LHCN-M2 (cell line): ENCODE data around the gene PDGFD. TPM values are rescaled to one million over a fixed set of nuclear protein-coding genes. Genes with fewer than 3 reads are reported as not detected.

Experiments used
- DNase-seq: peaks from one replicate; pipeline ENCODE4 v3.0.0-alpha.2; 2012; ENCODE audit warnings: low read depth
- total RNA-seq: library from RNA; depleted of rRNA; stranded (reverse); fragments of >200 nt; gene quantifications from 2 replicates; pipeline ENCODE4 v1.2.3, GENCODE V29; 2014

The PDGFD gene
- total RNA-seq, 1 experiment from 2014 or later, result under 0.01 TPM

GRCh38 chr11:104146421-104146820 is 17.5 kb downstream of the PDGFD start:
- DNase-seq, result no peak

GRCh38 chr11:104145062-104145461 is 18.9 kb downstream of the PDGFD start:
- DNase-seq, result no peak

- no peak for DNase-seq
Measured at GRCh38 chr11:104142698-104143097, 21.2 kb downstream of the PDGFD start.

GRCh38 chr11:104136861-104137260 is 27.1 kb downstream of the PDGFD start:
- no peak for DNase-seq

- peak; percentile 7 for DNase-seq
Measured at GRCh38 chr11:104134745-104135144, 29.2 kb downstream of the PDGFD start.

GRCh38 chr11:104130161-104130560 is 33.8 kb downstream of the PDGFD start:
- no peak for DNase-seq

- DNase-seq, result no peak
Measured at GRCh38 chr11:104129145-104129544, 34.8 kb downstream of the PDGFD start.

GRCh38 chr11:104127828-104128227 is 36.1 kb downstream of the PDGFD start:
- DNase-seq, result peak; percentile 47

- no peak for DNase-seq
Measured at GRCh38 chr11:104126464-104126863, 37.5 kb downstream of the PDGFD start.

GRCh38 chr11:104124979-104125378 is 39.0 kb downstream of the PDGFD start:
- no peak for DNase-seq

- no peak for DNase-seq
Measured at GRCh38 chr11:104122836-104123235, 41.1 kb downstream of the PDGFD start.

GRCh38 chr11:104122011-104122635 is 41.8 kb downstream of the PDGFD start:
- DNase-seq, result no peak

- DNase-seq, result no peak
Measured at GRCh38 chr11:104120493-104121137, 43.3 kb downstream of the PDGFD start.

- DNase-seq, result no peak
Measured at GRCh38 chr11:104118105-104118744, 45.7 kb downstream of the PDGFD start.

GRCh38 chr11:104113541-104113940 is 50.4 kb downstream of the PDGFD start:
- no peak for DNase-seq

- no peak for DNase-seq
Measured at GRCh38 chr11:104106136-104106754, 57.7 kb downstream of the PDGFD start.

GRCh38 chr11:104105155-104105554 is 58.8 kb downstream of the PDGFD start:
- peak; percentile 23 for DNase-seq

GRCh38 chr11:104104664-104105063 is 59.3 kb downstream of the PDGFD start:
- DNase-seq, result no peak

- DNase-seq, result no peak
Measured at GRCh38 chr11:104104201-104104600, 59.7 kb downstream of the PDGFD start.

GRCh38 chr11:104098555-104098954 is 65.4 kb downstream of the PDGFD start:
- peak; percentile 5 for DNase-seq

- DNase-seq, result no peak
Measured at GRCh38 chr11:104098132-104098531, 65.8 kb downstream of the PDGFD start.

GRCh38 chr11:104096900-104097299 is 67.0 kb downstream of the PDGFD start:
- DNase-seq, result no peak

- no peak for DNase-seq
Measured at GRCh38 chr11:104095791-104096190, 68.2 kb downstream of the PDGFD start.
